Peyer's patch (tissue), 4 donors: Measurements from ENCODE around the gene NXPH4. TPM values are rescaled to one million over a fixed set of nuclear protein-coding genes. Genes with fewer than 3 reads are reported as not detected.

Experiments
- DNase-seq, 3 donors: peaks; one replicate each; pipeline ENCODE4 v3.0.0-alpha.2; 2017 to 2019
- H3K27ac ChIP-seq, 4 donors: fragments of 200-600 bp; sonication (generic); one replicate each; pipeline ENCODE4 v1.5.1; 2016 to 2019
- H3K27me3 ChIP-seq, 2 donors: fragments of 200-600 bp; sonication (generic); one replicate each; pipeline ENCODE4 v1.5.1; 2019
- H3K36me3 ChIP-seq, 3 donors: fragments of 200-600 bp; sonication (generic); one replicate each; pipeline ENCODE4 v1.5.1; 2016 to 2019
- H3K4me1 ChIP-seq, 4 donors: fragments of 200-600 bp; sonication (generic); one replicate each; pipeline ENCODE4 v1.5.1; 2016 to 2019
- H3K4me3 ChIP-seq, 4 donors: fragments of 200-600 bp; sonication (generic); 1 replicate in 3 of 4; 2 replicates in 1 of 4; pipeline ENCODE4 v1.5.1; 2016 to 2019; ENCODE audit warnings: mild to moderate bottlenecking in 1 of 4
- H3K9me3 ChIP-seq, 4 donors: fragments of 200-600 bp; sonication (generic); one replicate each; pipeline ENCODE4 v1.5.1; 2016 to 2019; ENCODE audit warnings: mild to moderate bottlenecking in 1 of 4
- POLR2A ChIP-seq, 2 donors: fragments of 450-650 bp; IDR thresholded peaks; one replicate each; pipeline ENCODE4 v1.5.1; 2017; ENCODE audit warnings: antibody characterized with exemption in 2 of 2, mild to moderate bottlenecking in 2 of 2, moderate library complexity in 2 of 2
- total RNA-seq, 4 donors: library from RNA; depleted of rRNA; stranded (reverse); fragments of >200 nt; gene quantifications; one replicate each; pipeline ENCODE4 v1.1.0, GENCODE V29; 2016
- TF ChIP-seq, protein P1 (sequence below), 6 experiments: fragments of 450-650 bp in 4 of 6; fragments of 200-600 bp in 2 of 6; sonication (generic) in 1 of 6; IDR thresholded peaks; one replicate each; pipeline ENCODE4 v1.5.1; 2017 to 2019; ENCODE audit warnings: antibody characterized with exemption in 6 of 6, mild to moderate bottlenecking in 3 of 6, moderate library complexity in 1 of 6

Gene NXPH4
- total RNA-seq, 4 donors from 2014 or later, result not detected

DNA sequence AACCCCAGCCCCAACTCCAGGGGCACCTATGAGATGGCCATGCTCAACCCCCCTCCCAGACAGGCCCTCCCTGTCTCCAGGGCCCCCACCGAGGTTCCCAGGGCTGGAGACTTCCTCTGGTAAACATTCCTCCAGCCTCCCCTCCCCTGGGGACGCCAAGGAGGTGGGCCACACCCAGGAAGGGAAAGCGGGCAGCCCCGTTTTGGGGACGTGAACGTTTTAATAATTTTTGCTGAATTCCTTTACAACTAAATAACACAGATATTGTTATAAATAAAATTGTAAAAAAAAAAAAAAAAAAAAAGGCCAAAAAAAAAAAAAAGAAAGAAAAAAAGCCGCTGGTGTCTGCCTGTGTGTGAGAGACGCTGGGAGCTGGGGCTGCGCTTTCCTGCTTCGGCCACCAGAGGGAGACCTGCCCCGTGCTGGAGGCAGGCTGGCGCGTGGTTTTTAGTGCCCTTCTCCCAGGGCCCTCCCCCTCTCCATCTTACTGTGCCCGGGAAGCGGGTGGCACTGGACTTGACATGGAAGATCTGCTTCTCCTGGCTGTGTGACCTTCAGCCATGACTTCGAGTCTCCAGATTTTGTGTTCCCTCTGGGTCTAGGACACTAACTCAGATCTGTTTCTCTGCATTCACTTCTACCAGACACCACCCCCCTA is 3.4 kb upstream of the NXPH4 start:
- TF ChIP-seq, protein P1, sequence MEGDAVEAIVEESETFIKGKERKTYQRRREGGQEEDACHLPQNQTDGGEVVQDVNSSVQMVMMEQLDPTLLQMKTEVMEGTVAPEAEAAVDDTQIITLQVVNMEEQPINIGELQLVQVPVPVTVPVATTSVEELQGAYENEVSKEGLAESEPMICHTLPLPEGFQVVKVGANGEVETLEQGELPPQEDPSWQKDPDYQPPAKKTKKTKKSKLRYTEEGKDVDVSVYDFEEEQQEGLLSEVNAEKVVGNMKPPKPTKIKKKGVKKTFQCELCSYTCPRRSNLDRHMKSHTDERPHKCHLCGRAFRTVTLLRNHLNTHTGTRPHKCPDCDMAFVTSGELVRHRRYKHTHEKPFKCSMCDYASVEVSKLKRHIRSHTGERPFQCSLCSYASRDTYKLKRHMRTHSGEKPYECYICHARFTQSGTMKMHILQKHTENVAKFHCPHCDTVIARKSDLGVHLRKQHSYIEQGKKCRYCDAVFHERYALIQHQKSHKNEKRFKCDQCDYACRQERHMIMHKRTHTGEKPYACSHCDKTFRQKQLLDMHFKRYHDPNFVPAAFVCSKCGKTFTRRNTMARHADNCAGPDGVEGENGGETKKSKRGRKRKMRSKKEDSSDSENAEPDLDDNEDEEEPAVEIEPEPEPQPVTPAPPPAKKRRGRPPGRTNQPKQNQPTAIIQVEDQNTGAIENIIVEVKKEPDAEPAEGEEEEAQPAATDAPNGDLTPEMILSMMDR (IDR thresholded peaks at IDR 0.05), result peak; percentile 88 to 93 (median 91)
- TF ChIP-seq POLR2A (IDR thresholded peaks at IDR 0.05), result no peak
- Histone ChIP-seq H3K4me3 (no peak overlapping the region), H3K27ac (no peak overlapping the region), H3K9me3 (no peaks in the 10 kb centered on the region), H3K36me3 (peaks cover 0 to 47% (median 0%) of the 10 kb centered on the region in 3 donors), H3K27me3 (peaks cover 0 to 36% of the 10 kb centered on the region in 2 donors), H3K4me1 (peaks cover 0 to 38% (median 21%) of the 10 kb centered on the region in 4 donors)
- DNase-seq, result peak; percentile 83 to 93 (median 89)

DNA sequence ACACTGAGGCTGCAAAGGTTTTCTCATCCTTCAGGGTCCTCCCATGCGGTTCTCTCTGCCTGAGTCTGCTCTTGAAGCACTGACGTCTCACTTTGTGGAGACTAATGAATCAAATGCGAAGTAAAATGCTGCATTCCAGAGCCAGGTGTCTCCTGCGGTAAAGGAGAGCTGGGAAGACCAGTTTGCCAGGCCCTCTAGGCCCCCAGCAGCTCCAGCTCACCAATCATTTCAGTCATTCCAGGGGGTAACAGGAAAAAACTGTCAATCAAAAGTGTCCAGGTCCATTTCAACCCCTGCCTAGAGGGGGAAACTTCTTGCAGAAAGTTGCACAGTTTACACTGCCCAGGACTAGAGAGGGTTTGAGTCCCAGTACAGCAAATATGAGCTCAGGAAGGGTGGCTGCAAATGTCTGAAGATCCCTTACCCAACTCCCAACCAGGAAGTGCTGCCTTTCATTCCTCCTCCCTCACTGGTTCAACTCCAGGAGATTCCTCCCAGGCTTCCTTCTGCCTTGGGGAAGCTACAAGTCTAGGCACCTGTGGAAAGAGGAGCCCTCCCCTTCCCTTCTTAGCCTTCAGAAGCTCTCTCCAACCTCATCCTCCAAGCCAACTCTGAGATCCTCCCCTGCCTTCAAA is 2.7 kb upstream of the NXPH4 start:
- TF ChIP-seq POLR2A (IDR thresholded peaks at IDR 0.05), result no peak
- TF ChIP-seq, protein P1 (IDR thresholded peaks at IDR 0.05), result no peak
- Histone ChIP-seq H3K4me1 (peaks cover 0 to 38% (median 21%) of the 10 kb centered on the region in 4 donors), H3K36me3 (peaks cover 0 to 40% (median 0%) of the 10 kb centered on the region in 3 donors), H3K27me3 (peaks cover 0 to 36% of the 10 kb centered on the region in 2 donors), H3K27ac (no peak overlapping the region), H3K9me3 (no peaks in the 10 kb centered on the region), H3K4me3 (no peak overlapping the region)
- DNase-seq, result no peak

DNA sequence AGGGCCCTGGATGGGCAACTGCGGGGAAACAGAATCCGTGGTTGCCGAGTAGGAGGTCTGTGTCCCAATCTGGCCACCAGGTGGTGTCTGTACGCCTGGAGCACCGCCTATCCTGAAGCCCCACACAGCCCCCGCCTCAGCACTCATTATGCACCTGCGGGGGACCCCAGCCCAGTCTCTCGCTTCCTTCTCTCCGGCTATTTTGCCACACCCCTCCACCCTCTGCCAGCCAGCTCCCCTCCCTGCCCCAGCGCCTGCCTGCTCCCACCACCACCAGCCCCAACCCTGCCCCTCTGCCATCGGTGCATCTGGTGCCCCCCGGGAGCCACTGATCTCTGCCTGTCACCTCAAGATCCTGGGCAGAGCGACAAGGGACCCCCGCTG is 2.2 kb upstream of the NXPH4 start:
- no peak overlapping the region for H3K4me3 ChIP-seq
- peak; percentile 70 to 86 (median 70) for DNase-seq
- no peaks in the 10 kb centered on the region for H3K9me3 ChIP-seq
- H3K27ac ChIP-seq, result no peak overlapping the region
- peaks cover 0 to 41% of the 10 kb centered on the region in 2 donors for H3K27me3 ChIP-seq
- H3K4me1 ChIP-seq, result peaks cover 0 to 38% (median 21%) of the 10 kb centered on the region in 4 donors
- no peak for TF ChIP-seq POLR2A (IDR thresholded peaks at IDR 0.05)
- TF ChIP-seq, protein P1 (IDR thresholded peaks at IDR 0.05), result peak; percentile 55 to 77 (median 63)
- peaks cover 0 to 35% (median 0%) of the 10 kb centered on the region in 3 donors for H3K36me3 ChIP-seq

DNA sequence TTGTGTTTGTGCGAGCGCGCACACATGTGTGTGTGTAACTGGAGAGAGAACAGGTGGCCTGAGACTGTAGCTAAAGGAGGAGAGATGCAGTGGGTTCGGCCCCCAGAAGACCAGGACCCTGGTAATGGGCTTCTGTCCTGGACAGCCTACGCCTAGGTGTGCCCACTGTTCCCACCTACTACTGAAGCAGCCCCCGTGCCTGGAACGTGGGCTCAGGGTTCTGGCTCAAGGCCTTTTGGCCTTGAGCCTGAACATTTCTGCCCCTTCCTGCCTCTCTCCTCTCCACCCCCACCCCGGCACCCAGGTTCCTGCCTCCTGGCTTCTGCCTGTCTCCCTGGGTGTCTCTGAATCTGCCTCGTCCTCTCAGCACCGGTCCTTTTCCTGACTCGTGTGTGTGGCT is 1.5 kb upstream of the NXPH4 start:
- peaks cover 0 to 38% (median 21%) of the 10 kb centered on the region in 4 donors for H3K4me1 ChIP-seq
- no peaks in the 10 kb centered on the region for H3K9me3 ChIP-seq
- no peak overlapping the region for H3K4me3 ChIP-seq
- no peak for TF ChIP-seq POLR2A (IDR thresholded peaks at IDR 0.05)
- TF ChIP-seq, protein P1 (IDR thresholded peaks at IDR 0.05), result no peak
- H3K27me3 ChIP-seq, result peaks cover 0 to 48% of the 10 kb centered on the region in 2 donors
- no peak for DNase-seq
- no peak overlapping the region for H3K27ac ChIP-seq
- peaks cover 0 to 29% (median 0%) of the 10 kb centered on the region in 3 donors for H3K36me3 ChIP-seq

DNA sequence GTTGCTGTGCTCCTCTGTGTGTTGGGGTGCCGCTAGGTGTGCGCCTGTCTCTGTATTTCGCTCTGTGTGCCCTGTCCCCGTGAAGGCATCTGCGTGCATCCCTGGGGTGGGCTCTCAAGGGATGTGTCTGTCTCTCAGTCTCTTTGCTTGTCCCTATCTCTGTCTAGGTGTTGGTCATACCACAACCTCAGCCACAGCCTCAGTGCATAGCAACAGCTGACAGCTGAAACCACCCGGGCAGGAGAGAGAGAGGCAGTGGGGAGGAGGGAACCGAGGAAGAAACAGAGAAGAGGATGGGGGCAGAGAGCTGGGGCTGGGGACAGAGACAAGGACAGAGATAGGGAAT is 953 bp upstream of the NXPH4 start:
- peak in 2 of 3 donors; percentile 33 to 64 for DNase-seq
- TF ChIP-seq POLR2A (IDR thresholded peaks at IDR 0.05), result no peak
- TF ChIP-seq, protein P1 (IDR thresholded peaks at IDR 0.05), result no peak
- Histone ChIP-seq H3K27me3 (peaks cover 0 to 54% of the 10 kb centered on the region in 2 donors), H3K4me3 (peak overlapping the region in 3 of 4 donors; percentile 46 to 55 (median 53)), H3K27ac (peak overlapping the region in 1 of 4 donors; percentile 49), H3K36me3 (peaks cover 0 to 23% (median 0%) of the 10 kb centered on the region in 3 donors), H3K4me1 (peaks cover 0 to 38% (median 21%) of the 10 kb centered on the region in 4 donors), H3K9me3 (no peaks in the 10 kb centered on the region)
